ENCODE results near the gene TBC1D5. TPM values are rescaled to one million over a fixed set of nuclear protein-coding genes. Genes with fewer than 3 reads are reported as not detected.

The TBC1D5 gene
- total and polyA plus RNA-seq, 2 of the 4 experiments (the other 2 are of a cell fraction): 16.4 to 57.0 TPM

DNA sequence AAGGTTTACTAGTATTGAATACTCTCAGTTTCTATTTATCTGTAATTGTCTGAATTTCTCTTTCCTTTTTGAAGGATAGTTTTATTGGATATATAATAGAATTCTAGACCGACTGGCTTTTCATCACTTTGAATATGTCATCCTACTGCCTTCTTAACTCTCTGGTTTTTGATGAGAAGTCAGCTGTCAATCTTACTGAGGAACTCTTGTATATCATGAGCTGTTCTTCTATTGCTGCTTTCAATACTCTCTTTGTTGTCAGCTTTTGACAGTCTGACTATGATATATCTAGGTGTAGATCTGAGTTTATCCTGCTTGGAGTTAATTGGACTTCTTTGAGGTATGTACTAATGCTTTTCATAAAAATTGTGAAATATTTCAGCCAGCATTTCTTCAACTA, 523.8 kb downstream of the TBC1D5 start:
- WGBS, 2 experiments (ENCODE audit: extremely low coverage in 2 of 2, insufficient read length in 1 of 2): no CpG with 5 or more reads among the region's 1 CpG
- Histone ChIP-seq H3K4me1 (ENCODE audit: control insufficient read depth, insufficient read depth, low read length) (no peaks in the 10 kb centered on the region), H3K9me3 (ENCODE audit: control insufficient read depth, insufficient read depth, low read length) (no peaks in the 10 kb centered on the region), H2BK120ac (ENCODE audit: low read depth, low read length) (no peak overlapping the region), H3K9me1 (ENCODE audit: insufficient read depth, low read length) (no peaks in the 10 kb centered on the region), H3K27me3 (ENCODE audit: control insufficient read depth, insufficient read depth, low read length) (no peaks in the 10 kb centered on the region), H3K9ac (ENCODE audit: low read depth, low read length) (no peak overlapping the region), H3K56ac (ENCODE audit: extremely low read depth, insufficient read depth, low read length) (no peak overlapping the region), H2AK9ac (replicated peaks; ENCODE audit: low read depth, low read length, poor library complexity) (no peak overlapping the region), H2AK5ac (ENCODE audit: low read depth, low read length) (no peak overlapping the region), H4K91ac (ENCODE audit: insufficient read depth, low read depth, low read length) (no peak overlapping the region), H2BK15ac (ENCODE audit: low read depth, low read length) (no peak overlapping the region), H2BK5ac (ENCODE audit: low read depth, low read length, poor library complexity, severe bottlenecking) (no peak overlapping the region), H3K4me2 (ENCODE audit: low read depth, low read length) (no peak overlapping the region), H2AFZ (replicated peaks; ENCODE audit: low read length, poor library complexity) (no peak overlapping the region), H3K27ac (ENCODE audit: insufficient read depth, low read length) (no peak overlapping the region), H3K18ac (ENCODE audit: low read depth, low read length) (no peak overlapping the region), H3K14ac (replicated peaks; ENCODE audit: low read depth, low read length) (no peak overlapping the region), H3K4ac (ENCODE audit: low read depth, low read length) (no peak overlapping the region), H2BK20ac (ENCODE audit: low read depth, low read length) (no peak overlapping the region), H3K36me3 (ENCODE audit: control insufficient read depth, insufficient read depth, low read length) (no peaks in the 10 kb centered on the region), H4K5ac (ENCODE audit: low read depth, low read length) (no peak overlapping the region), H3K4me3 (ENCODE audit: insufficient read depth, low read depth, low read length) (no peak overlapping the region), H3K23ac (ENCODE audit: low read depth, low read length) (no peak overlapping the region), H4K8ac (ENCODE audit: low read depth in 2 of 2, low read length in 2 of 2) (no peak overlapping the region), H3K79me1 (ENCODE audit: low read depth in 1 of 2, low read length in 2 of 2) (no peaks in the 10 kb centered on the region), H4K20me1 (ENCODE audit: insufficient read depth, low read length) (no peaks in the 10 kb centered on the region)
- BruUV-seq (replicated peaks): no TSS peak
- ATAC-seq (ENCODE audit: low read depth) (no peak), DNase-seq (no peak)
- ChIA-PET POLR2A (ENCODE audit: unreplicated experiment) (no interaction called here), CTCF (no interaction called here)
- dilution Hi-C loops (cut with HindIII; ENCODE audit: low sequenced_read_pairs, unreplicated experiment): no loop called here
- in situ Hi-C loops (cut with MboI; ENCODE audit: low sequenced_read_pairs): no loop called here
- TF ChIP-seq RAD21 (IDR thresholded peaks at IDR 0.05; ENCODE audit: low read length) (no peak), MAZ (IDR thresholded peaks at IDR 0.05; ENCODE audit: borderline replicate concordance, low read depth, low read length) (no peak), MXI1 (IDR thresholded peaks at IDR 0.05; ENCODE audit: borderline replicate concordance, low read depth, low read length) (no peak)
- TF ChIP-seq, protein P1, sequence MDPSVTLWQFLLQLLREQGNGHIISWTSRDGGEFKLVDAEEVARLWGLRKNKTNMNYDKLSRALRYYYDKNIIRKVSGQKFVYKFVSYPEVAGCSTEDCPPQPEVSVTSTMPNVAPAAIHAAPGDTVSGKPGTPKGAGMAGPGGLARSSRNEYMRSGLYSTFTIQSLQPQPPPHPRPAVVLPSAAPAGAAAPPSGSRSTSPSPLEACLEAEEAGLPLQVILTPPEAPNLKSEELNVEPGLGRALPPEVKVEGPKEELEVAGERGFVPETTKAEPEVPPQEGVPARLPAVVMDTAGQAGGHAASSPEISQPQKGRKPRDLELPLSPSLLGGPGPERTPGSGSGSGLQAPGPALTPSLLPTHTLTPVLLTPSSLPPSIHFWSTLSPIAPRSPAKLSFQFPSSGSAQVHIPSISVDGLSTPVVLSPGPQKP (IDR thresholded peaks at IDR 0.05; ENCODE audit: borderline replicate concordance, low read depth, low read length): no peak
- TF ChIP-seq, protein P2, sequence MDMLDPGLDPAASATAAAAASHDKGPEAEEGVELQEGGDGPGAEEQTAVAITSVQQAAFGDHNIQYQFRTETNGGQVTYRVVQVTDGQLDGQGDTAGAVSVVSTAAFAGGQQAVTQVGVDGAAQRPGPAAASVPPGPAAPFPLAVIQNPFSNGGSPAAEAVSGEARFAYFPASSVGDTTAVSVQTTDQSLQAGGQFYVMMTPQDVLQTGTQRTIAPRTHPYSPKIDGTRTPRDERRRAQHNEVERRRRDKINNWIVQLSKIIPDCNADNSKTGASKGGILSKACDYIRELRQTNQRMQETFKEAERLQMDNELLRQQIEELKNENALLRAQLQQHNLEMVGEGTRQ (IDR thresholded peaks at IDR 0.05; ENCODE audit: low read depth, low read length): no peak
- TF ChIP-seq, protein P3, sequence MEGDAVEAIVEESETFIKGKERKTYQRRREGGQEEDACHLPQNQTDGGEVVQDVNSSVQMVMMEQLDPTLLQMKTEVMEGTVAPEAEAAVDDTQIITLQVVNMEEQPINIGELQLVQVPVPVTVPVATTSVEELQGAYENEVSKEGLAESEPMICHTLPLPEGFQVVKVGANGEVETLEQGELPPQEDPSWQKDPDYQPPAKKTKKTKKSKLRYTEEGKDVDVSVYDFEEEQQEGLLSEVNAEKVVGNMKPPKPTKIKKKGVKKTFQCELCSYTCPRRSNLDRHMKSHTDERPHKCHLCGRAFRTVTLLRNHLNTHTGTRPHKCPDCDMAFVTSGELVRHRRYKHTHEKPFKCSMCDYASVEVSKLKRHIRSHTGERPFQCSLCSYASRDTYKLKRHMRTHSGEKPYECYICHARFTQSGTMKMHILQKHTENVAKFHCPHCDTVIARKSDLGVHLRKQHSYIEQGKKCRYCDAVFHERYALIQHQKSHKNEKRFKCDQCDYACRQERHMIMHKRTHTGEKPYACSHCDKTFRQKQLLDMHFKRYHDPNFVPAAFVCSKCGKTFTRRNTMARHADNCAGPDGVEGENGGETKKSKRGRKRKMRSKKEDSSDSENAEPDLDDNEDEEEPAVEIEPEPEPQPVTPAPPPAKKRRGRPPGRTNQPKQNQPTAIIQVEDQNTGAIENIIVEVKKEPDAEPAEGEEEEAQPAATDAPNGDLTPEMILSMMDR (conservative IDR thresholded peaks at IDR 0.05; ENCODE audit: low read depth, low read length): no peak
- intact Hi-C loops (cut with micrococcal nuclease): no loop called here

Measured in IMR-90 (cell line).